Mucosa of rectum (tissue), 2 donors: ENCODE results near the gene MACROD2.
"Not testable (repeated sequence)": the region's sequence is repeated elsewhere in the genome, so short reads cannot be mapped to it uniquely, and the experiment has no call there.

Experiments used
- H3K27ac ChIP-seq, 2 donors: one replicate each; pipeline ENCODE4 v1.7.0; 2013; ENCODE audit warnings: inconsistent platforms in 2 of 2, low read depth in 2 of 2, low read length in 2 of 2
- H3K27me3 ChIP-seq, 2 donors: one replicate each; pipeline ENCODE4 v1.7.0; 2013; ENCODE audit warnings: low read length in 2 of 2; ENCODE audit not compliant: control insufficient read depth in 2 of 2, insufficient read depth in 2 of 2
- H3K36me3 ChIP-seq, 2 donors: one replicate each; pipeline ENCODE4 v1.7.0; 2013; ENCODE audit warnings: low read length in 2 of 2; ENCODE audit not compliant: control insufficient read depth in 2 of 2, insufficient read depth in 2 of 2
- H3K4me1 ChIP-seq, 2 donors: one replicate each; pipeline ENCODE4 v1.7.0; 2013; ENCODE audit warnings: low read length in 2 of 2, mild to moderate bottlenecking in 1 of 2; ENCODE audit not compliant: control insufficient read depth in 2 of 2, insufficient read depth in 2 of 2
- H3K4me3 ChIP-seq, 2 donors: one replicate each; pipeline ENCODE4 v1.7.0; 2013; ENCODE audit warnings: low read length in 2 of 2
- H3K9ac ChIP-seq, 2 donors: one replicate each; pipeline ENCODE4 v1.7.0; 2013; ENCODE audit warnings: low read length in 2 of 2, low read depth in 1 of 2, mild to moderate bottlenecking in 1 of 2
- H3K9me3 ChIP-seq, 2 donors: one replicate each; pipeline ENCODE4 v1.7.0; 2013; ENCODE audit warnings: low read length in 2 of 2; ENCODE audit not compliant: control insufficient read depth in 2 of 2
- donor health status: healthy.
- donor health status: Normal muscosa, but diverticular disease.

MACROD2 gene

DNA sequence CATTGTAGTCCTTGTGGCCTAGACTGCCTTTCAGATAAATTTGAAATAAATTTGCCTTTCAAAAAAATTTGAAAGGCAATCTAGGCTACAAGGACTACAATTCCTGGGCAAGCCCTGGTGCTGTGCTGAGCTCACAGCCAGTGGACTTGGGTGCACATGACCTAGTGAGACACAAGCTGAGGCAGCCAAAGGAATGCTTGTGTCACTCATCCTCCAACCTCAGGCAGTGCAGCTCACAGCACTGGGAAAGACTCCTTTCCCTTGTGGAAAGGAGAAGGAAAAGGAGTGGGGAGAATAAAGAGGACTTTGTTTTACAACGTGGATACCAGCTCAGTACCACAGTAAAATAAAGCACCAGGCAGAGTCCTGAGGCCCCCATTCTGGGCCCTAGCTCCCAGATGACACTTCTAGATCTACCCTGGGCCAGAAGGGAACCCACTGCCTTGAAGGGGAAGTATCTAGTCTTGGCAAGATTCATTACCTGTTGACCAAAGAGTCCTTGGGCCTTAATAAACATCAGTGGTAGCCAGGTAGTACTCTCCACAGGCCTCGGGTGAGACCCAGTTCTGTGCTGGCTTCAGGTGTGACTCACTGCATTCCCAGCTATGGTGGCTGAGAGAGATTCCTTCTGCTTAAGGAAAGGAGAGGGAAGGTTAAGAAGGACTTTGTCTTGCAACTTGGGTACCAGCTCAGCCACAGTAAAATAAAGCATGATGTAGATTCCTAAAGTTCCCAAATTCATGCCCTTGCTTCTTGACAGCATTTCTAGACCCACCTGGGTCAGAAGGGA is 1001.8 kb downstream of the MACROD2 start:
- Histone ChIP-seq H3K9me3 (no peaks in the 10 kb centered on the region), H3K9ac (no peak overlapping the region), H3K27ac (no peak overlapping the region), H3K4me3 (no peak overlapping the region), H3K4me1 (no peaks in the 10 kb centered on the region), H3K27me3 (no peaks in the 10 kb centered on the region), H3K36me3 (no peaks in the 10 kb centered on the region)

GRCh38 chr20:14997791-14998190 is 1002.5 kb downstream of the MACROD2 start:
- H3K9me3 ChIP-seq = no peaks in the 10 kb centered on the region

DNA sequence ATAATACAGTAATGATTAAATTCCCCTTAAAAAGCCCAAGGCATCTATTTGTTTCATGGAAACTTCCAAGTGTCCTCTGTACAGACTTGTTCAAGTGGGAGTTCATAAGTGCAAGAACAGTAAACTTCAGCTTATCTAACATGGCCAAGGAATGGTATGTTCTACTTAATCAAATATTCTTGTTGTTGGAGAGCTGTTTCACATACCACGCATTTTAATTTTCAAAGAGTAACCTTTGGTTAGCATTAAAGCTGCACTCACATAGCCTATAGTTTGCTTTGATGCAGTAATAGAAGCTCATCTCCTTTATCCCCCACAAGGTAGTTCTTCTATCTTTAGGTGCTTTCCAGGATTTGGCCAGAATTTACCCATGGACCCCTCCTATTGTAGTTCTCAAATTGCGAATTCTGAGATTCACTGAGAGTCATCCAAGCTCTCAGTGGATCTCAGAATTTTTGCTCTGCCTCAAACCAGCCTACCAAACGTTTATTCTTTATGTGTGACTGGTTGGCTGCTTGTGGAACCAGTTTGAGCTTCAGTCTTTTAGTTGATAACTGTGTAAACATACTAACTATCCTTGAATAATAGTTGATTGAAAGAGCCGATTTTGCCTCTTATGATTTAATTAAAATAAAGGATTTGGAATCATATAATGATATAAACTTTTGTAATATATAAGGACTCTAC is 1010.1 kb downstream of the MACROD2 start:
- Histone ChIP-seq H3K9ac (no peak overlapping the region), H3K4me1 (peaks cover 0 to 3% of the 10 kb centered on the region in 2 donors), H3K9me3 (no peaks in the 10 kb centered on the region), H3K27me3 (no peaks in the 10 kb centered on the region), H3K27ac (no peak overlapping the region), H3K4me3 (no peak overlapping the region), H3K36me3 (no peaks in the 10 kb centered on the region)

More at GRCh38 chr20:14997791-14998190, 1002.5 kb downstream of the MACROD2 start:
- H3K4me3 ChIP-seq = no peak overlapping the region
- no peaks in the 10 kb centered on the region for H3K4me1 ChIP-seq
- H3K27ac ChIP-seq = no peak overlapping the region
- H3K36me3 ChIP-seq = no peaks in the 10 kb centered on the region
- no peaks in the 10 kb centered on the region for H3K27me3 ChIP-seq
- H3K9ac ChIP-seq = no peak overlapping the region

- no peaks in the 10 kb centered on the region for H3K36me3 ChIP-seq
- no peaks in the 10 kb centered on the region for H3K27me3 ChIP-seq
- H3K9ac ChIP-seq = no peak overlapping the region
- H3K9me3 ChIP-seq = no peaks in the 10 kb centered on the region
- peaks cover 0 to 3% of the 10 kb centered on the region in 2 donors for H3K4me1 ChIP-seq
- H3K27ac ChIP-seq = no peak overlapping the region
- no peak overlapping the region for H3K4me3 ChIP-seq
Observed at GRCh38 chr20:15011631-15012030, 1016.3 kb downstream of the MACROD2 start.

- peaks cover 0 to 3% of the 10 kb centered on the region in 2 donors for H3K4me1 ChIP-seq
- no peaks in the 10 kb centered on the region for H3K9me3 ChIP-seq
- H3K9ac ChIP-seq = no peak overlapping the region
Observed at GRCh38 chr20:15012566-15012965, 1017.2 kb downstream of the MACROD2 start.

DNA sequence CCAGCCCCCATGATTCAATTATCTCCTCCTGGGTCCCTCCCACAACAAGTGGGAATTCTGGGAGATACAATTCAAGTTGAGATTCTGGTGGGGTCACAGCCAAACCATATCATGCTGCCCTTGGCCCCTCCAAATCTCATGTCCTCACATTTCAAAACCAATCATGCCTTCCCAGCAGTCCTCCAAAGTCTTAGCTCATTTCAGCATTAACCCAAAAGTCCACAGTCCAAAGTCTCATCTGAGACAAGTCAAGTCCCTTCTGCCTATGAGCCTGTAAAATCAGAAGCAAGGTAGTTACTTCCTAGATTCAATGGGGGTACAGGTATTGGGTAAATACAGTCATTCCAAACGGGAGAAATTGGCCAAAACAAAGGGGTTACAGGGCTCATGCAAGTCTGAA is 1021.6 kb downstream of the MACROD2 start:
- H3K27ac ChIP-seq, H3K9ac ChIP-seq, H3K9me3 ChIP-seq, H3K27me3 ChIP-seq, H3K4me3 ChIP-seq, H3K36me3 ChIP-seq, H3K4me1 ChIP-seq: not testable (repeated sequence)

More at GRCh38 chr20:15012566-15012965, 1017.2 kb downstream of the MACROD2 start:
- Histone ChIP-seq H3K27me3 (no peaks in the 10 kb centered on the region), H3K4me3 (no peak overlapping the region), H3K36me3 (no peaks in the 10 kb centered on the region), H3K27ac (no peak overlapping the region)

GRCh38 chr20:15018966-15019365 is 1023.6 kb downstream of the MACROD2 start:
- H3K36me3 ChIP-seq = no peaks in the 10 kb centered on the region
- H3K27ac ChIP-seq = no peak overlapping the region
- no peaks in the 10 kb centered on the region for H3K9me3 ChIP-seq
- no peak overlapping the region for H3K4me3 ChIP-seq
- no peaks in the 10 kb centered on the region for H3K27me3 ChIP-seq
- H3K9ac ChIP-seq = no peak overlapping the region
- no peaks in the 10 kb centered on the region for H3K4me1 ChIP-seq

GRCh38 chr20:15020845-15021244 is 1025.5 kb downstream of the MACROD2 start:
- Histone ChIP-seq H3K27me3 (no peaks in the 10 kb centered on the region), H3K36me3 (no peaks in the 10 kb centered on the region), H3K27ac (no peak overlapping the region), H3K9me3 (no peaks in the 10 kb centered on the region), H3K9ac (no peak overlapping the region), H3K4me3 (no peak overlapping the region), H3K4me1 (no peaks in the 10 kb centered on the region)

DNA sequence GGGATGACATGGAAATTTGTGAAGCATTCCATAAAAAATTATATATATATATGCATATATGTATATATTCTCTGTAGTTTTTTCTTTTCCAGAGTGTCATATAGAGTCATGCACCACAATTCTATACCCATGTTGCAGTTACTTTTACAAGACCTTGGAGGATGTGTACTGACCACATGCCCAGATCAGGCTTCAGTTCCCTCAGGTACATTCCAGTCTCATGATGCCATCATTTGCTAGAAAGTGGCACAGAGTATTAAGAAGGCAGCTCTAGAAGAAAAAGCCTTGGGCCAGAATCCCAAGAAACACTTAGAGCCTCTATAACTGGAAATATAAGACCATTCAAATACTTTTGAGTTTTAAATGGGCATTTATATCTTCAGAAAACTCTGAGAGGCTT is 1027.6 kb downstream of the MACROD2 start:
- no peak overlapping the region for H3K9ac ChIP-seq
- H3K27me3 ChIP-seq = no peaks in the 10 kb centered on the region
- no peaks in the 10 kb centered on the region for H3K36me3 ChIP-seq
- H3K4me1 ChIP-seq = no peaks in the 10 kb centered on the region
- H3K4me3 ChIP-seq = no peak overlapping the region
- no peak overlapping the region for H3K27ac ChIP-seq
- no peaks in the 10 kb centered on the region for H3K9me3 ChIP-seq

DNA sequence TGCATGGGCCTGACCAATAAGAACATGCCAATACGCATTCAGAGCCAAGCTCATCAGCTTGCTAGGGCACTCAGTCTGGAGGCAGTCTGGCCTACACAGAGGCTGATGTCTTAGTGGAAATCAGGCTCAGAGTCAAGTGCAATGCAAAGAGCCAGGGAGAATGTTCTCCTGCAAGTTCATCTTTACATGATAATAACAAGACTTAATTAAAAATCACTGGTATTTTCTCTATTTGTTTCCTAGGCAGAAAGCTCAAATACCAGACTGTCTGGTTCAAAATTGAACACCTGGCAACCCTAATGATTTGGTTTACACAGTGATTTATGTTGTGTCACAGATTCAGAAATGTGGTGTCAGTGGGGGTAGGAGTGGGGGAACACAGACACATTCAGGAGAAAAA is 1031.4 kb downstream of the MACROD2 start:
- Histone ChIP-seq H3K27ac (no peak overlapping the region), H3K9me3 (no peaks in the 10 kb centered on the region), H3K27me3 (no peaks in the 10 kb centered on the region), H3K9ac (no peak overlapping the region), H3K4me3 (no peak overlapping the region), H3K36me3 (no peaks in the 10 kb centered on the region), H3K4me1 (no peaks in the 10 kb centered on the region)
